SK-N-SH treated with all-trans-retinoic acid at 6 μM for 48 hours (cell line): ENCODE data around the gene ZCCHC14.

Experiments used
- ATAC-seq: fragments of 200-7000 bp; cut with Tn5 transposase; 3 replicates; pipeline ENCODE4 v1.9.1; 2020; ENCODE audit warnings: mild to moderate bottlenecking, moderate library complexity
- BACH2 ChIP-seq: fragments of 250-450 bp; sonication (Bioruptor Pico); IDR thresholded peaks from 2 replicates; pipeline ENCODE4 v1.9.0; 2021; ENCODE audit warnings: mild to moderate bottlenecking, borderline replicate concordance
- CSDC2 ChIP-seq: fragments of 250-450 bp; sonication (Bioruptor Pico); IDR thresholded peaks from 2 replicates; pipeline ENCODE4 v1.5.0; 2020; ENCODE audit warnings: mild to moderate bottlenecking, moderate library complexity
- CSRNP3 ChIP-seq: fragments of 250-450 bp; sonication (Bioruptor Pico); IDR thresholded peaks from 2 replicates; pipeline ENCODE4 v1.5.1; 2021; ENCODE audit warnings: mild to moderate bottlenecking, moderate library complexity
- ESRRG ChIP-seq: fragments of 250-450 bp; sonication (Bioruptor Pico); IDR thresholded peaks from 2 replicates; pipeline ENCODE4 v1.6.1; 2021; ENCODE audit warnings: mild to moderate bottlenecking
- ISL1 ChIP-seq: fragments of 250-450 bp; sonication (Bioruptor Pico); IDR thresholded peaks from 2 replicates; pipeline ENCODE4 v2.1.2; 2022; ENCODE audit warnings: mild to moderate bottlenecking, moderate library complexity
- OSR1 ChIP-seq: fragments of 250-450 bp; sonication (Bioruptor Pico); IDR thresholded peaks from 2 replicates; pipeline ENCODE4 v1.8.0; 2022; ENCODE audit warnings: moderate library complexity, mild to moderate bottlenecking, inconsistent platforms
- PATZ1 ChIP-seq: fragments of 250-450 bp; sonication (Bioruptor Pico); IDR thresholded peaks from 2 replicates; pipeline ENCODE4 v1.8.0; 2020; ENCODE audit warnings: mild to moderate bottlenecking, moderate library complexity, borderline replicate concordance
- POU6F1 ChIP-seq: fragments of 250-450 bp; sonication (Bioruptor Pico); IDR thresholded peaks from 2 replicates; pipeline ENCODE4 v1.8.0; 2021; ENCODE audit warnings: low read depth, mild to moderate bottlenecking, moderate library complexity, borderline replicate concordance
- PPARA ChIP-seq: fragments of 250-450 bp; sonication (Bioruptor Pico); IDR thresholded peaks from 2 replicates; pipeline ENCODE4 v1.5.0; 2020; ENCODE audit warnings: mild to moderate bottlenecking, borderline replicate concordance
- RARB ChIP-seq: fragments of 250-450 bp; sonication (Bioruptor Pico); IDR thresholded peaks from 2 replicates; pipeline ENCODE4 v1.8.0; 2021; ENCODE audit warnings: mild to moderate bottlenecking, moderate library complexity
- SNAI2 ChIP-seq: fragments of 250-450 bp; sonication (Bioruptor Pico); IDR thresholded peaks from 2 replicates; pipeline ENCODE4 v1.5.0; 2020; ENCODE audit warnings: mild to moderate bottlenecking, moderate library complexity
- TCF4 ChIP-seq: fragments of 250-450 bp; sonication (Bioruptor Pico); IDR thresholded peaks from 2 replicates; pipeline ENCODE4 v1.8.0; 2021; ENCODE audit warnings: mild to moderate bottlenecking, moderate library complexity, borderline replicate concordance
- TOX ChIP-seq: fragments of 250-450 bp; sonication (Bioruptor Pico); IDR thresholded peaks from 2 replicates; pipeline ENCODE4 v1.8.0; 2021; ENCODE audit warnings: mild to moderate bottlenecking, moderate library complexity, borderline replicate concordance
- TSHZ2 ChIP-seq: fragments of 250-450 bp; sonication (Bioruptor Pico); IDR thresholded peaks from 2 replicates; pipeline ENCODE4 v1.5.0; 2020; ENCODE audit warnings: mild to moderate bottlenecking, moderate library complexity
- ZC3H10 ChIP-seq: fragments of 250-450 bp; sonication (Bioruptor Pico); IDR thresholded peaks from 2 replicates; pipeline ENCODE4 v1.5.1; 2021; ENCODE audit warnings: mild to moderate bottlenecking, moderate library complexity
- ZFP3 ChIP-seq: fragments of 250-450 bp; sonication (Bioruptor Pico); IDR thresholded peaks from 2 replicates; pipeline ENCODE4 v1.5.0; 2020; ENCODE audit warnings: mild to moderate bottlenecking, moderate library complexity
- ZFP30 ChIP-seq: fragments of 450-650 bp; formaldehyde crosslinking; IDR thresholded peaks from 2 replicates; pipeline ENCODE4 v1.5.0; 2022; ENCODE audit warnings: mild to moderate bottlenecking, moderate library complexity
- ZNF565 ChIP-seq: fragments of 450-650 bp; formaldehyde crosslinking; conservative IDR thresholded peaks from 2 replicates; pipeline ENCODE4 v1.5.0; 2020; ENCODE audit warnings: low read depth, mild to moderate bottlenecking, moderate library complexity
- ZNF70 ChIP-seq: fragments of 450-650 bp; formaldehyde crosslinking; IDR thresholded peaks from 2 replicates; pipeline ENCODE4 v1.5.0; 2020; ENCODE audit warnings: mild to moderate bottlenecking, moderate library complexity
- ZNF8 ChIP-seq: fragments of 450-650 bp; formaldehyde crosslinking; IDR thresholded peaks from 2 replicates; pipeline ENCODE4 v1.5.0; 2020; ENCODE audit warnings: mild to moderate bottlenecking, moderate library complexity

Gene ZCCHC14

GRCh38 chr16:87499189-87499486 is 6.3 kb upstream of the ZCCHC14 start:
- ATAC-seq: peak; percentile 84

GRCh38 chr16:87498324-87499188 is 5.7 kb upstream of the ZCCHC14 start:
- ATAC-seq: no peak
- TF ChIP-seq SNAI2 (CRISPR knock-in tag): no peak
- TF ChIP-seq TSHZ2: no peak
- TF ChIP-seq ESRRG (CRISPR knock-in tag): no peak
- no peak for TF ChIP-seq TOX (CRISPR knock-in tag)
- no peak for TF ChIP-seq ISL1 (CRISPR knock-in tag)
- no peak for TF ChIP-seq BACH2 (CRISPR knock-in tag)
- TF ChIP-seq CSDC2 (CRISPR knock-in tag): no peak
- TF ChIP-seq RARB (CRISPR knock-in tag): no peak
- TF ChIP-seq TCF4 (CRISPR knock-in tag): no peak

More at GRCh38 chr16:87499189-87499486, 6.3 kb upstream of the ZCCHC14 start:
- no peak for TF ChIP-seq SNAI2 (CRISPR knock-in tag)
- TF ChIP-seq OSR1: no peak
- TF ChIP-seq ISL1 (CRISPR knock-in tag): no peak
- TF ChIP-seq ZC3H10 (CRISPR knock-in tag): no peak
- TF ChIP-seq CSDC2 (CRISPR knock-in tag): no peak
- no peak for TF ChIP-seq RARB (CRISPR knock-in tag)
- TF ChIP-seq ESRRG (CRISPR knock-in tag): no peak
- no peak for TF ChIP-seq CSRNP3 (CRISPR knock-in tag)
- no peak for TF ChIP-seq ZFP3 (CRISPR knock-in tag)
- no peak for TF ChIP-seq ZNF70
- no peak for TF ChIP-seq POU6F1 (CRISPR knock-in tag)
- no peak for TF ChIP-seq TOX (CRISPR knock-in tag)
- no peak for TF ChIP-seq BACH2 (CRISPR knock-in tag)
- no peak for TF ChIP-seq ZNF565 (CRISPR knock-in tag)
- no peak for TF ChIP-seq PPARA (CRISPR knock-in tag)
- TF ChIP-seq ZFP30 (CRISPR knock-in tag): no peak
- TF ChIP-seq TSHZ2: no peak
- TF ChIP-seq TCF4 (CRISPR knock-in tag): no peak
- no peak for TF ChIP-seq ZNF8 (CRISPR knock-in tag)
- no peak for TF ChIP-seq PATZ1 (CRISPR knock-in tag)
- TF ChIP-seq, all 23 proteins: peak for 0
